ENCODE measurements around the gene WNT3. TPM values are rescaled to one million over a fixed set of nuclear protein-coding genes. Genes with fewer than 3 reads are reported as not detected.

Gene WNT3
- total RNA-seq, 2 experiments from 2014 or later: not detected

DNA sequence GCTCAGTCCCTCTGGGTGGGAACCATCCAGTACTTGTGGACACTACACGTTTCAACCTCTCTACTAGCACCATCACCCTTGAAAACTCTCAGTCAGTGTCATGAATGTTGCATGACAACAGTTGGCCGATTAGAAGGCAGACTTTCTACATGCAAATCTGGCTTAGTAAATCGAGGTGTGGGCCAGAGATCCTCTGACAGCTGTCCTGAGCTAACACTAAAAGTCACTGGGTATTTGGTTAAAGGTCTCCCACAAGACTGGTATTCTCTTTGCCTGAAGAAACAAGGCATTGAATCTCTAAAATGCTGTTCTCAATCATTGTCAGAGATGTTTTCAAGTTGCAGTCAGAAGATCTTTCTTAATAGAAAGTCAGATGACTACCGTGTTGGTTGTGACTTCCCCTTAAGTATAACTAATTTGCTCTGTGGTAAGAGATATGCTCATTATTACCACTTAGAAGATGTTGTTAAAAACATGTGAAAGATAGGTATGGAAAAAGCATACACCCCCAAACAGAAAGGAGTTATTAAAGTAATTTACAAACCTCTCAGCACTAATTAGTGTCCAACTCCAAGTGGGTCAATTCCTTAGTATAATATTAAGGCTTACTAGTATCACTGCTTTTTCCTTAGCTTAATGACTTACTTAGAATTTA lies 62.3 kb downstream of the WNT3 start:
- Histone ChIP-seq H3K4me1 (ENCODE audit: insufficient read depth, low read length) (no peaks in the 10 kb centered on the region), H3K36me3 (ENCODE audit: insufficient read depth, low read length) (peaks cover 53% of the 10 kb centered on the region), H3K4me3 (ENCODE audit: low read length) (no peak overlapping the region), H3K27me3 (ENCODE audit: control insufficient read depth in 1 of 2, insufficient read depth in 2 of 2, low read length in 2 of 2) (no peaks in the 10 kb centered on the region), H3K9me3 (ENCODE audit: control insufficient read depth in 1 of 2, insufficient read depth in 1 of 2, low read length in 2 of 2) (no peaks in the 10 kb centered on the region), H3K27ac (ENCODE audit: low read depth in 1 of 2, low read length in 2 of 2) (no peak overlapping the region)
- H3K4me1 Mint-ChIP-seq (ENCODE audit: low read depth): no peaks in the 10 kb centered on the region
- TF ChIP-seq, protein P1, sequence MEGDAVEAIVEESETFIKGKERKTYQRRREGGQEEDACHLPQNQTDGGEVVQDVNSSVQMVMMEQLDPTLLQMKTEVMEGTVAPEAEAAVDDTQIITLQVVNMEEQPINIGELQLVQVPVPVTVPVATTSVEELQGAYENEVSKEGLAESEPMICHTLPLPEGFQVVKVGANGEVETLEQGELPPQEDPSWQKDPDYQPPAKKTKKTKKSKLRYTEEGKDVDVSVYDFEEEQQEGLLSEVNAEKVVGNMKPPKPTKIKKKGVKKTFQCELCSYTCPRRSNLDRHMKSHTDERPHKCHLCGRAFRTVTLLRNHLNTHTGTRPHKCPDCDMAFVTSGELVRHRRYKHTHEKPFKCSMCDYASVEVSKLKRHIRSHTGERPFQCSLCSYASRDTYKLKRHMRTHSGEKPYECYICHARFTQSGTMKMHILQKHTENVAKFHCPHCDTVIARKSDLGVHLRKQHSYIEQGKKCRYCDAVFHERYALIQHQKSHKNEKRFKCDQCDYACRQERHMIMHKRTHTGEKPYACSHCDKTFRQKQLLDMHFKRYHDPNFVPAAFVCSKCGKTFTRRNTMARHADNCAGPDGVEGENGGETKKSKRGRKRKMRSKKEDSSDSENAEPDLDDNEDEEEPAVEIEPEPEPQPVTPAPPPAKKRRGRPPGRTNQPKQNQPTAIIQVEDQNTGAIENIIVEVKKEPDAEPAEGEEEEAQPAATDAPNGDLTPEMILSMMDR (IDR thresholded peaks at IDR 0.05): no peak
- DNase-seq: no peak
- H3K27me3 Mint-ChIP-seq: no peaks in the 10 kb centered on the region
- ChIA-PET CTCF (no interaction called here), POLR2A (no interaction called here)
- ATAC-seq (ENCODE audit: poor library complexity): no peak
- H3K4me3 Mint-ChIP-seq: no peak overlapping the region
- H3K36me3 Mint-ChIP-seq (ENCODE audit: low read depth): peaks cover 68% of the 10 kb centered on the region
- intact Hi-C loops (cut with DNase I, micrococcal nuclease): no loop called here
- no peaks in the 10 kb centered on the region for H3K9me3 Mint-ChIP-seq
- no peak overlapping the region for H3K27ac Mint-ChIP-seq

DNA sequence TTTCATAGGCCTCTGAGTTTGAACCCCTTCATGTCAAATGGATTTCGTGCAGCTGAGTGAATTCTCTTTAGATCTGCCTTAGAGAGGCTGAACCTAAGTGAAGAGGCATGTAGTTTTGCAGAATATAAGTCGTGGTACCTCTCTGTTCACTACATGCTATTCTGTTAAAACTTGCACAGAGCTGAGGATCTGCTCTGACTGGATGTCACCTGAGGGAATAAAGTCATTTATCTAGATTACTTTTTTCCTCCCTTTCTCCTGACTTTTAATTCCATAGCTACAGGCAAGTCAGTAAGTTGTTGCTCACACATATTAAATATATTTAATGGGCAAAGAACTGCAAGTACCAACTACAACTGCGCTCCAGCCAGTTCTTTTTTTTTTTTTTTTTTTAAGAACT lies 64.7 kb downstream of the WNT3 start:
- H3K27me3 Mint-ChIP-seq: no peaks in the 10 kb centered on the region
- DNase-seq: no peak
- Histone ChIP-seq H3K27me3 (ENCODE audit: control insufficient read depth in 1 of 2, insufficient read depth in 2 of 2, low read length in 2 of 2) (no peaks in the 10 kb centered on the region), H3K36me3 (ENCODE audit: insufficient read depth, low read length) (peaks cover 63% of the 10 kb centered on the region), H3K4me1 (ENCODE audit: insufficient read depth, low read length) (no peaks in the 10 kb centered on the region), H3K27ac (ENCODE audit: low read depth in 1 of 2, low read length in 2 of 2) (no peak overlapping the region), H3K9me3 (ENCODE audit: control insufficient read depth in 1 of 2, insufficient read depth in 1 of 2, low read length in 2 of 2) (no peaks in the 10 kb centered on the region), H3K4me3 (ENCODE audit: low read length) (no peak overlapping the region)
- H3K9me3 Mint-ChIP-seq: no peaks in the 10 kb centered on the region
- no peaks in the 10 kb centered on the region for H3K4me1 Mint-ChIP-seq (ENCODE audit: low read depth)
- H3K27ac Mint-ChIP-seq: no peak overlapping the region
- TF ChIP-seq, protein P1 (IDR thresholded peaks at IDR 0.05): no peak
- no peak overlapping the region for H3K4me3 Mint-ChIP-seq
- no peak for ATAC-seq (ENCODE audit: poor library complexity)
- peaks cover 82% of the 10 kb centered on the region for H3K36me3 Mint-ChIP-seq (ENCODE audit: low read depth)
- POLR2A ChIA-PET: no interaction called here
- intact Hi-C loops (cut with DNase I, micrococcal nuclease): no loop called here
- CTCF ChIA-PET: no interaction called here

DNA sequence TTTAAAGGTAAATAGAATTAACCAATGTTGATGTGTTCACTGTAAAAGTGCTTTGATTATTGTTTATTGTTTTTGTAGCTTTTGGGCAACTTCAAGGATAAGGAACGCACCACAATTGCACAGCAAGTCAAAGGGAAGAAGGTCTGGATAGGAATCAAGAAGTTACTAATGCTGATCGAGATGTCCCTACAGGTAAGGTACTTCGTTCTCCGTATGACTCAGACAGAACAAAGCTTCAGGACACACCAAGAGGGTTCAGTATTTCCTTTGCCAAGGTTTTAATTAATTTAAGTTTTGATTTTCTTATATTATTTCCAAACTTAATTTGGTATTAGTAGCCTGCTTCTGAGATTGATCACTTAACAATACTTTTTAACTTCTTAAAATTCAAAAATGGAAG lies 67.1 kb downstream of the WNT3 start:
- DNase-seq (no peak), ATAC-seq (ENCODE audit: poor library complexity) (no peak)
- Histone ChIP-seq H3K4me1 (ENCODE audit: insufficient read depth, low read length) (no peaks in the 10 kb centered on the region), H3K36me3 (ENCODE audit: insufficient read depth, low read length) (peaks cover 54% of the 10 kb centered on the region), H3K27ac (ENCODE audit: low read depth in 1 of 2, low read length in 2 of 2) (no peak overlapping the region), H3K27me3 (ENCODE audit: control insufficient read depth in 1 of 2, insufficient read depth in 2 of 2, low read length in 2 of 2) (no peaks in the 10 kb centered on the region), H3K4me3 (ENCODE audit: low read length) (no peak overlapping the region), H3K9me3 (ENCODE audit: control insufficient read depth in 1 of 2, insufficient read depth in 1 of 2, low read length in 2 of 2) (no peaks in the 10 kb centered on the region)
- intact Hi-C loops (cut with DNase I, micrococcal nuclease): no loop called here
- Mint-ChIP-seq H3K9me3 (no peaks in the 10 kb centered on the region), H3K36me3 (ENCODE audit: low read depth) (peaks cover 91% of the 10 kb centered on the region), H3K27ac (no peak overlapping the region), H3K4me1 (ENCODE audit: low read depth) (no peaks in the 10 kb centered on the region), H3K4me3 (no peak overlapping the region), H3K27me3 (no peaks in the 10 kb centered on the region)
- POLR2A ChIA-PET: no interaction called here
- TF ChIP-seq, protein P1 (IDR thresholded peaks at IDR 0.05): no peak
- CTCF ChIA-PET: no interaction called here
